ENCODE data around the gene SEC14L1.

The SEC14L1 gene

DNA sequence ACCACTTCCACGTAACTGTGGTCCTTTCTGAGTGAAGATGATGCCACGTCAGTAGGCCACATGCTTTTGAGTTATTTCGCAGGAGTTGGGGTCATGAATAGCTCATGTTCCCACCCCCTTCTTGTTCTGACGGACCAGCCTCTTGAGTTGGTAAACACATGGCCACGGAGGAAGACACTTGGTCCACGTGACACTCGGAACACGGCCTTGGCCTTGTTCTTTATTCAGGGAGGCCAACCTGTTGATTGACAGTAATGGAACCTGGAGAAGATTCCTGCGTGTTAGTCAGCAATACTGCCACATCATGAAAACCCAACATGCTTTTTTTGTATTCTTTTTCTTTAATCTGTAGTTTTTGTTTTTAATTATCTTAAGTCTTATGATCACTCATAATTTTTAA lies 56.3 kb downstream of the SEC14L1 start:
- no peaks in the 10 kb centered on the region for H3K9me3 Mint-ChIP-seq
- no peak overlapping the region for H3K4me3 Mint-ChIP-seq
- H3K4me1 Mint-ChIP-seq: peaks cover 4% of the 10 kb centered on the region
- no peak overlapping the region for H3K27ac Mint-ChIP-seq
- H3K27me3 Mint-ChIP-seq (ENCODE audit: low read depth): no peaks in the 10 kb centered on the region
- H3K36me3 Mint-ChIP-seq (ENCODE audit: low read depth): peaks cover 88% of the 10 kb centered on the region
- TF ChIP-seq, protein P1, sequence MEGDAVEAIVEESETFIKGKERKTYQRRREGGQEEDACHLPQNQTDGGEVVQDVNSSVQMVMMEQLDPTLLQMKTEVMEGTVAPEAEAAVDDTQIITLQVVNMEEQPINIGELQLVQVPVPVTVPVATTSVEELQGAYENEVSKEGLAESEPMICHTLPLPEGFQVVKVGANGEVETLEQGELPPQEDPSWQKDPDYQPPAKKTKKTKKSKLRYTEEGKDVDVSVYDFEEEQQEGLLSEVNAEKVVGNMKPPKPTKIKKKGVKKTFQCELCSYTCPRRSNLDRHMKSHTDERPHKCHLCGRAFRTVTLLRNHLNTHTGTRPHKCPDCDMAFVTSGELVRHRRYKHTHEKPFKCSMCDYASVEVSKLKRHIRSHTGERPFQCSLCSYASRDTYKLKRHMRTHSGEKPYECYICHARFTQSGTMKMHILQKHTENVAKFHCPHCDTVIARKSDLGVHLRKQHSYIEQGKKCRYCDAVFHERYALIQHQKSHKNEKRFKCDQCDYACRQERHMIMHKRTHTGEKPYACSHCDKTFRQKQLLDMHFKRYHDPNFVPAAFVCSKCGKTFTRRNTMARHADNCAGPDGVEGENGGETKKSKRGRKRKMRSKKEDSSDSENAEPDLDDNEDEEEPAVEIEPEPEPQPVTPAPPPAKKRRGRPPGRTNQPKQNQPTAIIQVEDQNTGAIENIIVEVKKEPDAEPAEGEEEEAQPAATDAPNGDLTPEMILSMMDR (IDR thresholded peaks at IDR 0.05; ENCODE audit: unreplicated experiment in 3 of 3): no peak

DNA sequence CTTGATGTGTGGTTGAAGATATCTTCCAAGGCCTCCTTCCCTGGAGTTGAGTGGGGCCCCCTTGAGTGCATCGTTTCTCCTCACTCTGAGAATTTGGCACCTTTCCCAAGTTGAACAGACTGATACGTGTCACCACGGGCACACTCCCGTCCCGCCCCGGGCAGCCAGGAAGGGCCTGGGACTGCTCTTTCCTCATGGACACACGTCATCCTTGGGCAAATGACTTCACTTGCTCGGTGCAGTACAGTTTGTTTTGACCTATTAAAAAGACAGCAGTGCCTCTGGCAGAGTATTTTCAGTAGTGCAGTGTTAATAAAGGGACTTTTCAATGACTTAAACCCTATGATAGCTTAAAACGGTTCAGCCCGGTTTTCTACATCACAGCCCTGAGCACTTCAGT lies 59.9 kb downstream of the SEC14L1 start:
- Mint-ChIP-seq H3K27me3 (ENCODE audit: low read depth) (no peaks in the 10 kb centered on the region), H3K4me3 (no peak overlapping the region), H3K4me1 (peaks cover 6% of the 10 kb centered on the region), H3K27ac (no peak overlapping the region), H3K9me3 (no peaks in the 10 kb centered on the region), H3K36me3 (ENCODE audit: low read depth) (peaks cover 82% of the 10 kb centered on the region)
- TF ChIP-seq, protein P1 (IDR thresholded peaks at IDR 0.05; ENCODE audit: unreplicated experiment in 3 of 3): no peak

DNA sequence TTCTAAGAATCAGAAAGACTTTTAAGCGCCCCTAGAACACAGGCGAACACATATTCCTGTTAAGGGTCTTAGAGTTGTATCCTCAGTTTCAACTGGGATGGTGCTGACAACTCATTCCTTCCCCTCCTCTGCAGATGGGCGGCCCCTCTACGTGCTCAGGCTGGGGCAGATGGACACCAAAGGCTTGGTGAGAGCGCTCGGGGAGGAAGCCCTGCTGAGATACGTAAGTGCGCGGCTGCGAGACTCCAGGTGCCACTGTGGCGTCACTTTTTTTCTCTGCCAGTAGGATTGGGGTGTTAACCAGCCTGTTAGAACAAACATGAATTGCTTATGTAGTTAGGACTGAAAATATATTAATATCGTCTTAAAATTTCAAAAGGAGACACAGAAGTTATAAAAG lies 62.7 kb downstream of the SEC14L1 start:
- H3K27ac Mint-ChIP-seq: no peak overlapping the region
- peaks cover 15% of the 10 kb centered on the region for H3K4me1 Mint-ChIP-seq
- H3K4me3 Mint-ChIP-seq: no peak overlapping the region
- no peaks in the 10 kb centered on the region for H3K9me3 Mint-ChIP-seq
- peaks cover 83% of the 10 kb centered on the region for H3K36me3 Mint-ChIP-seq (ENCODE audit: low read depth)
- TF ChIP-seq, protein P1 (IDR thresholded peaks at IDR 0.05; ENCODE audit: unreplicated experiment in 3 of 3): no peak
- H3K27me3 Mint-ChIP-seq (ENCODE audit: low read depth): no peaks in the 10 kb centered on the region

DNA sequence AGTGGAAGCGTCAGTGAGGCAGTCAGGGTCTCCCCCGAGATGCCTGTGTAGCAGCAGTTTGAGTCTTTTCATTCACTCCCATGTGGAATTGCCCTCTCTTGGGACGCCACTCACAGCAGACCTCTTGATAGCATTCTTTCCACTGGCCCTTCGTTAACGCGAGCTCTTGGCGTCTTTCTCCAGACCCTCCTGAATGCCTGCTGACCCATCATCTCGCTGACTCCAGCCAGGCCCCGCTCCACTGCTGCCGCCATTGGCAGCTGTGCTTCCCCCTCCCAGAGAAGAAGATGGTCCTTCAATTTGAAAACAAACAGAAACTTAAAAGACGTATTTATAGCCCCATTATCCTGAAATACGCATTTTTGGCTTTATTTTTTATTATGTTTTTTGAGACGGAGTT lies 63.1 kb downstream of the SEC14L1 start:
- Mint-ChIP-seq H3K4me1 (peaks cover 19% of the 10 kb centered on the region), H3K4me3 (no peak overlapping the region), H3K36me3 (ENCODE audit: low read depth) (peaks cover 83% of the 10 kb centered on the region), H3K27ac (no peak overlapping the region), H3K27me3 (ENCODE audit: low read depth) (no peaks in the 10 kb centered on the region), H3K9me3 (no peaks in the 10 kb centered on the region)
- TF ChIP-seq, protein P1 (IDR thresholded peaks at IDR 0.05; ENCODE audit: unreplicated experiment in 3 of 3): no peak

DNA sequence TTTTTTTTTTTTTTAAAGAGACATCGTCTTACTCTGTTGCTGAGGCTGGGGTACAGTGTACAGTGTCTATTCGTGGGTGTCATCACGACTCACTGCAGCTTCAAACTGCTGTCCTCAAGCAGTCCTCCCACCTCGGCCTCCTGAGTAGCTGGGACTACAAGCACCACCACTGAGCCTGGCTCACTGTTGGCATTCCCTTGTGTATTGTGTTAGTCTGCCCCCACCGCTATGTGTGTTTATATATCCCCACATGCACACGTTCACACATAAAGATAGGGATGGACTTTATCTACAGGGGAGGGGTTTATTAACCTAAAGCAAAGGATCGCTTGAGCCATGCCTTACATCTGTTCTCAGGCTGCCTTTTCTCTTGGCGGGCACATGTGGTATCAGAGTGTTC lies 63.8 kb downstream of the SEC14L1 start:
- Mint-ChIP-seq H3K4me3 (no peak overlapping the region), H3K4me1 (peaks cover 26% of the 10 kb centered on the region), H3K27me3 (ENCODE audit: low read depth) (no peaks in the 10 kb centered on the region), H3K9me3 (no peaks in the 10 kb centered on the region), H3K36me3 (ENCODE audit: low read depth) (peaks cover 83% of the 10 kb centered on the region), H3K27ac (no peak overlapping the region)
- TF ChIP-seq, protein P1 (IDR thresholded peaks at IDR 0.05; ENCODE audit: unreplicated experiment in 3 of 3): no peak

DNA sequence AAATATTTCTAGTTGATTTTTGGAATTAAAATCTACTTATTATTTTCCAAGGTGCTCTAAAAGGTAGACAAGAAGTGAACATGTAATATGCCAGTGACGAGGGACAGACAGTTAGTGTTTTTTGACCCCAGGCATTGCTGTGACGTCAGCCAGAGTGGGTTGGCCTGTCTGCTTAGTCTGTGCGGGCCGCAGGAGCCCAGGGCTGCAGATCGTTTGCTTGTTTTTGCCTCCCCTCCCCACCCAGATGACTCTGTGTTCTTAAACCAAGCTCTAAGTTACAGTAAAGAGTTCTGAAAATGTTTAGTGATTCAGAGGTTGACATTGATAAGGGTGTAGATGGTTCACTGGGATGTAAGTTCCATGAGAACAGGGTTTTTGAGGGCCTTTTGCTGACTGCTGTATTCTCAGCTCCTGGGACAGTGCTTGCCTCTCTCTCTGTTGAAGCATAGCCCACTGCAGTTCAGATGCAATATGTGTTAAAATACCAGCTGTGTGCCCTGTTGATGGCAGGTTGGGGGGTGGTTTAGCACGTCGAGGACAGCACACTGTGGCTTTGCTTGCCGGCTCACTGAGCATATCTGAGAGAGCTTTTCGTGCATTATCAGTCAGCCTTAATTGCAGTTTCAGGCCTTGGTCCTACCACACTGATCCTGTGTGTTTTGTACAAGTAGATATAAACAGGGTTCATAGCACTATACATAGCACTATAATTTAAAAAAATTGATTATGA lies 64.8 kb downstream of the SEC14L1 start:
- H3K9me3 Mint-ChIP-seq: no peaks in the 10 kb centered on the region
- no peaks in the 10 kb centered on the region for H3K27me3 Mint-ChIP-seq (ENCODE audit: low read depth)
- H3K36me3 Mint-ChIP-seq (ENCODE audit: low read depth): peaks cover 83% of the 10 kb centered on the region
- TF ChIP-seq, protein P1 (IDR thresholded peaks at IDR 0.05; ENCODE audit: unreplicated experiment in 3 of 3): no peak
- no peak overlapping the region for H3K27ac Mint-ChIP-seq
- peaks cover 35% of the 10 kb centered on the region for H3K4me1 Mint-ChIP-seq
- no peak overlapping the region for H3K4me3 Mint-ChIP-seq

Measured in nephron (organoid).